ENCODE measurements around the gene BUB1B. TPM values are rescaled to one million over a fixed set of nuclear protein-coding genes. Genes with fewer than 3 reads are reported as not detected.

The BUB1B gene
- polyA plus RNA-seq, 1 of the 3 experiments (the other 2 are of a cell fraction), result 12.6 TPM

- TF ChIP-seq, protein P1, sequence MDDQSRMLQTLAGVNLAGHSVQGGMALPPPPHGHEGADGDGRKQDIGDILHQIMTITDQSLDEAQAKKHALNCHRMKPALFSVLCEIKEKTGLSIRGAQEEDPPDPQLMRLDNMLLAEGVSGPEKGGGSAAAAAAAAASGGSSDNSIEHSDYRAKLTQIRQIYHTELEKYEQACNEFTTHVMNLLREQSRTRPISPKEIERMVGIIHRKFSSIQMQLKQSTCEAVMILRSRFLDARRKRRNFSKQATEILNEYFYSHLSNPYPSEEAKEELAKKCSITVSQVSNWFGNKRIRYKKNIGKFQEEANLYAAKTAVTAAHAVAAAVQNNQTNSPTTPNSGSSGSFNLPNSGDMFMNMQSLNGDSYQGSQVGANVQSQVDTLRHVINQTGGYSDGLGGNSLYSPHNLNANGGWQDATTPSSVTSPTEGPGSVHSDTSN (IDR thresholded peaks at IDR 0.05), result no peak
- TF ChIP-seq, protein P2, sequence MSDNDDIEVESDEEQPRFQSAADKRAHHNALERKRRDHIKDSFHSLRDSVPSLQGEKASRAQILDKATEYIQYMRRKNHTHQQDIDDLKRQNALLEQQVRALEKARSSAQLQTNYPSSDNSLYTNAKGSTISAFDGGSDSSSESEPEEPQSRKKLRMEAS (IDR thresholded peaks at IDR 0.05; ENCODE audit: low read depth), result no peak
- TF ChIP-seq RFX5 (IDR thresholded peaks at IDR 0.05; ENCODE audit: low read length) (no peak), FOXM1 (IDR thresholded peaks at IDR 0.05; ENCODE audit: low read depth) (no peak), USF2 (IDR thresholded peaks at IDR 0.05; ENCODE audit: borderline replicate concordance, low read depth, low read length) (no peak), GABPA (IDR thresholded peaks at IDR 0.05; ENCODE audit: low read depth) (no peak), TEAD4 (IDR thresholded peaks at IDR 0.05; ENCODE audit: borderline replicate concordance, insufficient read depth) (no peak), RCOR1 (IDR thresholded peaks at IDR 0.05; ENCODE audit: low read length) (no peak), FOSL2 (IDR thresholded peaks at IDR 0.05; ENCODE audit: borderline replicate concordance, low read depth) (no peak), POLR2AphosphoS5 (IDR thresholded peaks at IDR 0.05; ENCODE audit: low read depth, low read length) (no peak), REST (IDR thresholded peaks at IDR 0.05; ENCODE audit: low read depth, low read length) (no peak), JUND (IDR thresholded peaks at IDR 0.05) (no peak), MXI1 (IDR thresholded peaks at IDR 0.05; ENCODE audit: low read depth, low read length) (no peak), CTCF (IDR thresholded peaks at IDR 0.05) (no peak), GATA2 (CRISPR knock-in tag; IDR thresholded peaks at IDR 0.05) (no peak), TAF1 (IDR thresholded peaks at IDR 0.05; ENCODE audit: borderline replicate concordance, low read depth, low read length) (no peak), YY1 (IDR thresholded peaks at IDR 0.05; ENCODE audit: low read depth) (no peak), FOXJ3 (CRISPR knock-in tag; IDR thresholded peaks at IDR 0.05) (no peak)
- H3K36me3 ChIP-seq (replicated peaks in 1 of 2; ENCODE audit: control insufficient read depth in 1 of 2, insufficient read depth in 2 of 2, low read length in 1 of 2), result no peaks in the 10 kb centered on the region
- H3K4me3 ChIP-seq (ENCODE audit: low read depth in 2 of 2, low read length in 1 of 2), result no peak overlapping the region
- H3K9me3 ChIP-seq, result no peaks in the 10 kb centered on the region
- peaks cover 5% of the 10 kb centered on the region; the same call in 1 of the 2 replicates for H4K20me1 ChIP-seq (ENCODE audit: insufficient read depth)
- CTCF ChIA-PET, result interaction anchor here (1.3 to 34.5 kb wide), 6 partner anchors 17 to 68 kb away, joined by 4 to 720 read pairs (median 6); partner anchors contain the start of gene PLCB2
- H3K79me2 ChIP-seq (ENCODE audit: insufficient read depth), result no peaks in the 10 kb centered on the region
- WGBS (ENCODE audit: low lambda C conversion rate), result 78% methylated on average over 5 of the region's 14 CpGs
- POLR2A ChIA-PET, result interaction anchor here (1.5 kb wide), 1 partner anchor 38 kb away, joined by 3 read pairs; no protein-coding TSS in a partner anchor
- no peak overlapping the region for H3K4me2 ChIP-seq
- no peak for DNase-seq
- no peaks in the 10 kb centered on the region for H3K9me2 ChIP-seq
- H3K27me3 ChIP-seq (ENCODE audit: insufficient read depth), result peaks cover 15% of the 10 kb centered on the region
- H2AFZ ChIP-seq (ENCODE audit: low read depth), result no peak overlapping the region
- H3F3A ChIP-seq (replicated peaks; ENCODE audit: insufficient read depth), result peaks cover 4% of the 10 kb centered on the region
- H3K27ac ChIP-seq (ENCODE audit: low read depth in 2 of 2, low read length in 1 of 2), result no peak overlapping the region
- peaks cover 5 to 24% of the 10 kb centered on the region in 2 experiments; a peak in 2 of 4 replicates for H3K4me1 ChIP-seq (ENCODE audit: control insufficient read depth in 1 of 2, insufficient read depth in 2 of 2, low read depth in 1 of 2, low read length in 1 of 2)
- no peak overlapping the region for H3K9ac ChIP-seq
Observed at GRCh38 chr15:40241269-40242212, 80.7 kb downstream of the BUB1B start.
